Smooth muscle cell (in vitro differentiated cells): Measurements from ENCODE around the gene ECSIT. TPM values are rescaled to one million over a fixed set of nuclear protein-coding genes. Genes with fewer than 3 reads are reported as not detected.
A peak's percentile ranks its signal among the peaks of the same experiment; 100 is the strongest.

Experiments used
- DNase-seq: peaks from one replicate; lab custom pipeline; 2025; ENCODE audit not compliant: unreplicated experiment; lab: John Stamatoyannopoulos, UW
- H2AFZ ChIP-seq: fragments of 200-600 bp; sonication (generic); 2 replicates; pipeline ENCODE4 v1.6.0; 2016; ENCODE audit warnings: antibody characterized with exemption, low read depth, mild to moderate bottlenecking
- H3F3A ChIP-seq: fragments of 200-600 bp; sonication (generic); 2 replicates; pipeline ENCODE4 v1.6.0; 2017; ENCODE audit warnings: antibody characterized with exemption, low read depth
- H3K27ac ChIP-seq: fragments of 200-600 bp; sonication (generic); 2 replicates; pipeline ENCODE4 v1.5.1; 2016; ENCODE audit warnings: low read depth, mild to moderate bottlenecking
- H3K27me3 ChIP-seq: fragments of 200-600 bp; sonication (generic); 2 replicates; pipeline ENCODE4 v1.6.1; 2016; ENCODE audit warnings: low read depth, mild to moderate bottlenecking
- H3K36me3 ChIP-seq: fragments of 200-600 bp; sonication (generic); 2 replicates; pipeline ENCODE4 v1.5.1; 2016; ENCODE audit warnings: low read depth
- H3K4me1 ChIP-seq: fragments of 200-600 bp; sonication (generic); 2 replicates; pipeline ENCODE4 v1.5.1; 2016; ENCODE audit warnings: low read depth
- H3K4me2 ChIP-seq: fragments of 200-600 bp; sonication (generic); 2 replicates; pipeline ENCODE4 v1.6.0; 2016; ENCODE audit warnings: mild to moderate bottlenecking
- H3K4me3 ChIP-seq: fragments of 200-600 bp; sonication (generic); 2 replicates; pipeline ENCODE4 v1.5.1; 2016; ENCODE audit warnings: mild to moderate bottlenecking
- H3K79me2 ChIP-seq: fragments of 200-600 bp; sonication (generic); 2 replicates; pipeline ENCODE4 v1.6.0; 2016; ENCODE audit warnings: low read depth, mild to moderate bottlenecking
- H3K9ac ChIP-seq: fragments of 200-600 bp; sonication (generic); 2 replicates; pipeline ENCODE4 v1.6.0; 2016; ENCODE audit warnings: low read depth
- H3K9me3 ChIP-seq: fragments of 200-600 bp; sonication (generic); replicated peaks from 2 replicates; pipeline ENCODE4 v1.5.1; 2016; ENCODE audit warnings: low read depth
- H4K20me1 ChIP-seq: fragments of 200-600 bp; sonication (generic); 2 replicates; pipeline ENCODE4 v1.6.0; 2016; ENCODE audit warnings: low read depth
- WGBS: methylation state at CpG from one replicate; pipeline ENCODE4 v1.1.7; 2016; ENCODE audit warnings: low lambda C conversion rate; 5-methylcytosine and 5-hydroxymethylcytosine counted together
- polyA plus RNA-seq: library from polyadenylated mRNA; unstranded; fragments of >200 nt; fragmentation: Nextera tagmentation; extraction: Ambion mirVana; gene quantifications from 2 replicates; pipeline ENCODE4 v1.2.1, GENCODE V29; 2016
- total RNA-seq: library from RNA; depleted of rRNA; stranded (reverse); fragments of >200 nt; gene quantifications from 2 replicates; pipeline ENCODE4 v1.2.3, GENCODE V29; 2014
- TF ChIP-seq, protein P1 (sequence below): fragments of 200-600 bp; sonication (generic); IDR thresholded peaks from 2 replicates; pipeline ENCODE4 v1.5.1; 2017; ENCODE audit warnings: borderline replicate concordance, mild to moderate bottlenecking, antibody characterized with exemption; ENCODE audit not compliant: insufficient read depth, poor library complexity, severe bottlenecking

ECSIT gene
- total and polyA plus RNA-seq, 2 experiments from 2014 or later: 21.1 to 32.1 TPM

DNA sequence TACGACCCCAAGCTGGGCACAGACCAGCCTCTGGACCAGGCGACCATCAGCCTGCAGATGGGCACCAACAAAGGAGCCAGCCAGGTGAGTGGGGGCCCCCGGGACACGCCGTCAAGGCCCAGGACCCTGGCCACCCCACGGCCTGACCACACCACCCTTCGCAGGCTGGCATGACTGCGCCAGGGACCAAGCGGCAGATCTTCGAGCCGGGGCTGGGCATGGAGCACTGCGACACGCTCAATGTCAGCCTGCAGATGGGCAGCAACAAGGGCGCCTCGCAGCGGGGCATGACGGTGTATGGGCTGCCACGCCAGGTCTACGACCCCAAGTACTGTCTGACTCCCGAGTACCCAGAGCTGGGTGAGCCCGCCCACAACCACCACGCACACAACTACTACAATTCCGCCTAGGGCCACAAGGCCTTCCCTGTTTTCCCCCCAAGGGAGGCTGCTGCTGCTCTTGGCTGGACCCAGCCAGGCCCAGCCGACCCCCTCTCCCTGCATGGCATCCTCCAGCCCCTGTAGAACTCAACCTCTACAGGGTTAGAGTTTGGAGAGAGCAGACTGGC lies 20.5 kb upstream of the ECSIT start:
- 95% methylated on average over 24 of the region's 24 CpGs for WGBS
- Histone ChIP-seq H3K9me3 (no peaks in the 10 kb centered on the region), H3K36me3 (no peaks in the 10 kb centered on the region), H3K9ac (no peak overlapping the region), H3K27me3 (no peaks in the 10 kb centered on the region), H3K27ac (no peak overlapping the region), H3K4me1 (no peaks in the 10 kb centered on the region), H3K79me2 (no peaks in the 10 kb centered on the region), H3K4me3 (no peak overlapping the region), H3F3A (no peaks in the 10 kb centered on the region), H2AFZ (no peak overlapping the region), H4K20me1 (no peaks in the 10 kb centered on the region), H3K4me2 (no peak overlapping the region)
- DNase-seq: no peak
- TF ChIP-seq, protein P1, sequence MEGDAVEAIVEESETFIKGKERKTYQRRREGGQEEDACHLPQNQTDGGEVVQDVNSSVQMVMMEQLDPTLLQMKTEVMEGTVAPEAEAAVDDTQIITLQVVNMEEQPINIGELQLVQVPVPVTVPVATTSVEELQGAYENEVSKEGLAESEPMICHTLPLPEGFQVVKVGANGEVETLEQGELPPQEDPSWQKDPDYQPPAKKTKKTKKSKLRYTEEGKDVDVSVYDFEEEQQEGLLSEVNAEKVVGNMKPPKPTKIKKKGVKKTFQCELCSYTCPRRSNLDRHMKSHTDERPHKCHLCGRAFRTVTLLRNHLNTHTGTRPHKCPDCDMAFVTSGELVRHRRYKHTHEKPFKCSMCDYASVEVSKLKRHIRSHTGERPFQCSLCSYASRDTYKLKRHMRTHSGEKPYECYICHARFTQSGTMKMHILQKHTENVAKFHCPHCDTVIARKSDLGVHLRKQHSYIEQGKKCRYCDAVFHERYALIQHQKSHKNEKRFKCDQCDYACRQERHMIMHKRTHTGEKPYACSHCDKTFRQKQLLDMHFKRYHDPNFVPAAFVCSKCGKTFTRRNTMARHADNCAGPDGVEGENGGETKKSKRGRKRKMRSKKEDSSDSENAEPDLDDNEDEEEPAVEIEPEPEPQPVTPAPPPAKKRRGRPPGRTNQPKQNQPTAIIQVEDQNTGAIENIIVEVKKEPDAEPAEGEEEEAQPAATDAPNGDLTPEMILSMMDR: no peak

DNA sequence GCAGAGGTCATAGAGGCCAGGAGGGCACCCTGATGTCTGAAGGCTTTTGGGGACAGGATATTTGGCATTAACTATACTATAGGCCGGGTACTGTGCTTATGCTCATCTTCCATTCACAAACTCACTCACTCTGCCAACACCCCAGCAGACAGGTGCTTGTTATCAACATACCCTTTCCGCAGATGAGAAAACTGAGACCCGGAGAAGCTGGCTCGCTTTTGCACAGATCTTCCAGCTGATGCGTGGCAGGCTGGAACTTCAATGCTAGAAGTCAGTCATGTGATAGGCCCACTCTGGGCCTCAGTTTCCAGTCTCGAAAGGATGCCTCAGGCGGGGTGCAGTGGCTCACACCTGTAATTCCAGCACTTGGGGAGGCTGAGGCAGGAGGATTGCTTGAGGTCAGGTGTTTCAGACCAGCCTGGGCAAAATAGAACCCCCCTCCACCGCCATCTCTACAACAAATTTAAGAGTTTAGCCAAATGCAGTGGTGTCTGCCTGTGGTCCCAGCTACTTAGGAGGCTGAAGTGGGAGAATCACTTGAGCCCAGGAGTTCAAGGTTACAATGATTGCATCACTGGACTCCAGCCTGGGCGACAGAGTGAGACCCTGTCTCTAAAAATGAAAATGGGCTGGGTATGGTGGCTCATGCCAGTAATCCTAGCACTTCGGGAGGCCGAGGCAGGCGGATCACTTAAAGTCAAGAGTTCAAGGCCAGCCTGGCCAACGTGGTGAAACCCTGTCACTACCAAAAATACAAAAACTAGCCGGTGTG lies 19.2 kb upstream of the ECSIT start:
- H3K4me1 ChIP-seq: no peaks in the 10 kb centered on the region
- TF ChIP-seq, protein P1: no peak
- no peak overlapping the region for H3K4me3 ChIP-seq
- no peaks in the 10 kb centered on the region for H3K27me3 ChIP-seq
- H2AFZ ChIP-seq: no peak overlapping the region
- H3K4me2 ChIP-seq: no peak overlapping the region
- no peak overlapping the region for H3K27ac ChIP-seq
- no peaks in the 10 kb centered on the region for H3K79me2 ChIP-seq
- no peak for DNase-seq
- H3K9me3 ChIP-seq: no peaks in the 10 kb centered on the region
- no peaks in the 10 kb centered on the region for H3F3A ChIP-seq
- no peaks in the 10 kb centered on the region for H4K20me1 ChIP-seq
- H3K9ac ChIP-seq: no peak overlapping the region
- WGBS: 97% methylated on average over 14 of the region's 14 CpGs
- no peaks in the 10 kb centered on the region for H3K36me3 ChIP-seq

DNA sequence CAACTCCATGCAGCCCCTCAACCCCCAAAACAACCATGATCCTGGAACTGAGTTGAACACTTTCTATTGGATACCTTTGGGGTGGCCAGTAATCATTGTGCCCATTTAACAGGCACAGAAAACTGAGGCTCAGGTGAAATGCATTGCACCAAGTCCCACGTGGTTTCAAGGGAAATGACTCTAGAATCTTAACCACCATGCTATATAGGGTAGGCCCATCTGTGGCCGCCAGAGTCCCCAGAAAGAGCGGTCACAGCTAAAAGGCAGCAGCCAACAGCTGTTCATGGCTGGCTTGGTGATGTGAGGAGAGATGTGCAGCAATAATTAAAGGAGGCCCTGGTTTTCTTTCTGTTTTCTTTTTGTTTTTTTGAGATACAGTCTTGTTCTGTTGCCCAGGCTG lies 12.3 kb upstream of the ECSIT start:
- H3K27me3 ChIP-seq: no peaks in the 10 kb centered on the region
- no peak overlapping the region for H2AFZ ChIP-seq
- no peaks in the 10 kb centered on the region for H3K36me3 ChIP-seq
- H3F3A ChIP-seq: peaks cover 29% of the 10 kb centered on the region
- no peaks in the 10 kb centered on the region for H3K9me3 ChIP-seq
- H3K27ac ChIP-seq: no peak overlapping the region
- H4K20me1 ChIP-seq: no peaks in the 10 kb centered on the region
- H3K4me2 ChIP-seq: no peak overlapping the region
- H3K9ac ChIP-seq: no peak overlapping the region
- H3K4me3 ChIP-seq: no peak overlapping the region
- peaks cover 15% of the 10 kb centered on the region for H3K4me1 ChIP-seq
- TF ChIP-seq, protein P1: no peak
- H3K79me2 ChIP-seq: no peaks in the 10 kb centered on the region
- no peak for DNase-seq
- WGBS: 87% methylated on average over 3 of the region's 3 CpGs

DNA sequence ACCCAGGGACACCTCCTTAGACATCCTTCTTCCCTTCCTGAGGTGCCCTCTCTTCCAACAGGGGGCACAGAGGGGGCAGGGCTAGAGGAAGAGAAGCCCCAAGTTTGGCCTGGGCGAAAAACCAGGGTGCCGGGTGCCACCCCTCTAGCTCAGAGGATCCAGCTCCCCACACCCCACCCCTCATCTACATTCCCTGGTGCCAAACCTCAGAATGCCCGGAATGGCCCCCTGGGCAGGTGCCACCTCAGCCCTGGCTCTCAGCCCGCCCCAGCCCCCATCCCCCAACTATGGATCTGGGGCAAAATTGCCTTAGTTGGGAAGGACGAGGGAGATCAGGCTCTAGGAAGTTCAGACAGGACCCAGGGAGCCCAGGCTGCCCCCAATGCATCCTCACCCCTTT lies 11.7 kb upstream of the ECSIT start:
- H3K4me3 ChIP-seq: no peak overlapping the region
- no peak overlapping the region for H3K9ac ChIP-seq
- WGBS: 94% methylated on average over 5 of the region's 5 CpGs
- no peak overlapping the region for H2AFZ ChIP-seq
- no peaks in the 10 kb centered on the region for H3K36me3 ChIP-seq
- H3F3A ChIP-seq: peaks cover 29% of the 10 kb centered on the region
- no peaks in the 10 kb centered on the region for H4K20me1 ChIP-seq
- no peak overlapping the region for H3K27ac ChIP-seq
- H3K9me3 ChIP-seq: no peaks in the 10 kb centered on the region
- DNase-seq: no peak
- H3K27me3 ChIP-seq: no peaks in the 10 kb centered on the region
- TF ChIP-seq, protein P1: no peak
- peak overlapping the region; percentile 93 for H3K4me2 ChIP-seq
- peaks cover 15% of the 10 kb centered on the region for H3K4me1 ChIP-seq
- H3K79me2 ChIP-seq: no peaks in the 10 kb centered on the region
